Keratinocyte (primary cell): ENCODE data around the gene SDK2. TPM values are rescaled to one million over a fixed set of nuclear protein-coding genes. Genes with fewer than 3 reads are reported as not detected.
A peak's percentile ranks its signal among the peaks of the same experiment; 100 is the strongest.

Experiments used
- DNase-seq: peaks from one replicate; pipeline ENCODE4 v3.0.0-alpha.2; 2011; ENCODE audit warnings: low read depth, missing footprints, low spot score
- FAIRE-seq: peaks from 2 replicates; lab custom pipeline; 2011; peaks lifted over from hg19 to GRCh38; lab: Jason Lieb, UNC
- H2AFZ ChIP-seq: 2 replicates; pipeline ENCODE4 v1.6.0; 2012; ENCODE audit warnings: low read length, control low read depth, inconsistent platforms; ENCODE audit not compliant: control insufficient read depth
- H3K27ac ChIP-seq: 2 replicates; pipeline ENCODE4 v1.5.1; 2011; ENCODE audit warnings: low read length; ENCODE audit not compliant: control insufficient read depth, insufficient read depth
- H3K27me3 ChIP-seq: 3 replicates; pipeline ENCODE4 v1.6.0; 2011; ENCODE audit warnings: low read length; ENCODE audit not compliant: control insufficient read depth, insufficient read depth; ENCODE audit errors: extremely low read depth
- H3K36me3 ChIP-seq, 2 experiments: 2 replicates in 1 of 2; 3 replicates in 1 of 2; pipeline ENCODE4 v1.5.1; 2011; ENCODE audit warnings: low read length in 2 of 2, mild to moderate bottlenecking in 1 of 2; ENCODE audit not compliant: control insufficient read depth in 2 of 2, insufficient read depth in 2 of 2; ENCODE audit errors: extremely low read depth in 1 of 2
- H3K4me1 ChIP-seq: 3 replicates; pipeline ENCODE4 v1.5.1; 2011; ENCODE audit warnings: low read length; ENCODE audit not compliant: control insufficient read depth, insufficient read depth; ENCODE audit errors: extremely low read depth
- H3K4me2 ChIP-seq: 3 replicates; pipeline ENCODE4 v1.6.0; 2011; ENCODE audit warnings: low read depth, low read length; ENCODE audit not compliant: control insufficient read depth, insufficient read depth; ENCODE audit errors: extremely low read depth
- H3K4me3 ChIP-seq, 3 experiments: fragments of 200-600 bp in 1 of 3; sonication (generic) in 1 of 3; 2 replicates in 2 of 3; 3 replicates in 1 of 3; pipeline ENCODE4 v1.5.1; 2011 to 2016; ENCODE audit warnings: low read length in 3 of 3, mild to moderate bottlenecking in 3 of 3, control low read depth in 2 of 3, inconsistent platforms in 1 of 3, low read depth in 1 of 3, mixed read lengths in 1 of 3, mixed run types in 1 of 3, moderate library complexity in 1 of 3; ENCODE audit not compliant: control insufficient read depth in 2 of 3, insufficient read depth in 2 of 3; ENCODE audit errors: extremely low read depth in 1 of 3
- H3K79me2 ChIP-seq: 2 replicates; pipeline ENCODE4 v1.6.0; 2012; ENCODE audit warnings: low read length; ENCODE audit not compliant: control insufficient read depth, insufficient read depth
- H3K9ac ChIP-seq: 3 replicates; pipeline ENCODE4 v1.6.0; 2011; ENCODE audit warnings: low read length; ENCODE audit not compliant: control insufficient read depth, insufficient read depth; ENCODE audit errors: extremely low read depth
- H3K9me1 ChIP-seq: 3 replicates; pipeline ENCODE4 v1.6.0; 2011; ENCODE audit warnings: low read length; ENCODE audit not compliant: control insufficient read depth, insufficient read depth; ENCODE audit errors: extremely low read depth
- H3K9me3 ChIP-seq: 2 replicates; pipeline ENCODE4 v1.5.1; 2012; ENCODE audit warnings: low read depth, low read length; ENCODE audit not compliant: control insufficient read depth
- H4K20me1 ChIP-seq: 3 replicates; pipeline ENCODE4 v1.6.0; 2011; ENCODE audit warnings: low read length; ENCODE audit not compliant: control insufficient read depth, insufficient read depth; ENCODE audit errors: extremely low read depth
- CTCF ChIP-seq, 3 experiments: IDR thresholded peaks in 1 of 3; conservative IDR thresholded peaks in 1 of 3; optimal IDR thresholded peaks in 1 of 3; 2 replicates in 2 of 3; 3 replicates in 1 of 3; pipeline versions ENCODE3 to v1.5.1; 2011; ENCODE audit warnings: low read length in 3 of 3, mild to moderate bottlenecking in 3 of 3, moderate library complexity in 2 of 3, control low read depth in 1 of 3, inconsistent platforms in 1 of 3; ENCODE audit not compliant: insufficient read depth in 2 of 3; ENCODE audit errors: extremely low read depth in 1 of 3
- EZH2 ChIP-seq: IDR thresholded peaks from one replicate; pipeline ENCODE4 v1.6.1; 2012; ENCODE audit warnings: inconsistent platforms, mild to moderate bottlenecking, low read length, moderate library complexity
- dilution Hi-C: fragments of 300-500 bp; cut with MboI; formaldehyde crosslinking; loops from one replicate; pipeline ENCODE4 v1.7.0; 2020; ENCODE audit warnings: low sequenced_read_pairs; ENCODE audit not compliant: extremely low pct_ligation_motif_present
- polyA plus RNA-seq, 5 experiments: library from polyadenylated mRNA; depleted of rRNA in 3 of 5; stranded (reverse) in 3 of 5; stranded (forward) in 1 of 5; unstranded in 1 of 5; fragments of >200 nt; gene quantifications; 1 replicate in 1 of 5; 2 replicates in 3 of 5; 3 replicates in 1 of 5; pipeline versions ENCODE4 v1.2.1 to v1.2.3, GENCODE V29; 2011 to 2012; ENCODE audit warnings: missing spikeins in 2 of 5, low read depth in 1 of 5, low replicate concordance in 1 of 5

Gene SDK2
- polyA plus RNA-seq, 1 donor (not counting 4 experiments of a cell fraction or from before 2014, with no cell fraction given): 1.8 TPM

- Histone ChIP-seq H3K79me2 (no peaks in the 10 kb centered on the region), H3K4me1 (peaks cover 30% of the 10 kb centered on the region), H3K27me3 (no peaks in the 10 kb centered on the region), H3K9me1 (no peaks in the 10 kb centered on the region), H3K4me2 (no peak overlapping the region), H3K4me3 (no peak overlapping the region), H3K36me3 (no peaks in the 10 kb centered on the region), H3K9me3 (no peaks in the 10 kb centered on the region), H3K9ac (no peak overlapping the region), H4K20me1 (no peaks in the 10 kb centered on the region), H2AFZ (no peak overlapping the region), H3K27ac (no peak overlapping the region)
- dilution Hi-C loops: no loop called here
- TF ChIP-seq EZH2 (no peak), CTCF (optimal IDR thresholded peaks at IDR 0.05 in 1 of 3, IDR thresholded peaks at IDR 0.05 in 1 of 3, conservative IDR thresholded peaks at IDR 0.05 in 1 of 3; ENCODE audit: extremely low read depth in 1 of 3, insufficient read depth in 2 of 3, low read length in 3 of 3) (no peak)
- FAIRE-seq (no peak), DNase-seq (no peak)
Measured at GRCh38 chr17:73343168-73343634, 301.0 kb downstream of the SDK2 start.

DNA sequence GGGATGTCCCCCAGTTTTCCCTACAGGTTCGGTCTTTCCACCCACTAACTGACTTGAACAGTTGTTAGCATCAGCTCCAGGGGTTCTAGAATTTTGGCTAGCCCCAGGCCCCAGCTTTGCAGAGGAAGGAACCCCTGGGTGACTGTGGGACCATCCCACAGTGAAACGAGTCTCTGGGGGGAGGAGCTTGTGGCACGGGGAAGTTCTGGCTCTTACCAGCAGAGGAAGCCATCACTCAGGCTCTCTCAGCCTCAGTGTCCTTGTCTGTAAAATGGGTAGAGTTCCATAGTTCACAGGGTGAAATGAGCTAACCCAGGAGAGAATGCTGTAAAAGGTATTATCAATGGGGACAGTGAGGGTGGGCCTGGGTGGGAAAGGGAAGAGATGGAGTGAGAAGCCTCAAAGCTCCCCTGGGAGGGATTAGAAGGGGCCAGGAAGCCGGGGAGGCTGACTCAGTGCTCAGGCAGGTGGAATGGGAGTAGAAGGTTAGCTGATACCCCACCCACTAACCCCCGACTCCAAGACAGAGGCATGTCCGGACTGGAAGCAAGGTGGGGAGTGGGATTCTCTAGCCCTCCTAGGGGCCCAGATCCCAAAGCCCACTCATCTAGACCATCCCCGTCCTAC lies 301.6 kb downstream of the SDK2 start:
- Histone ChIP-seq H3K9me3 (no peaks in the 10 kb centered on the region), H3K36me3 (no peaks in the 10 kb centered on the region), H3K9ac (peak overlapping the region; percentile 28), H3K27me3 (no peaks in the 10 kb centered on the region), H3K27ac (no peak overlapping the region), H3K9me1 (no peaks in the 10 kb centered on the region), H3K4me3 (no peak overlapping the region), H4K20me1 (no peaks in the 10 kb centered on the region), H3K79me2 (no peaks in the 10 kb centered on the region), H3K4me1 (peaks cover 30% of the 10 kb centered on the region), H3K4me2 (peak overlapping the region; percentile 16), H2AFZ (no peak overlapping the region)
- TF ChIP-seq CTCF (optimal IDR thresholded peaks at IDR 0.05 in 1 of 3, IDR thresholded peaks at IDR 0.05 in 1 of 3, conservative IDR thresholded peaks at IDR 0.05 in 1 of 3; ENCODE audit: extremely low read depth in 1 of 3, insufficient read depth in 2 of 3, low read length in 3 of 3) (peak; percentile 4 to 17 (median 6)), EZH2 (no peak)
- FAIRE-seq (no peak), DNase-seq (no peak)
- dilution Hi-C loops: no loop called here
